Smooth muscle cell (in vitro differentiated cells): ENCODE data around the gene PAPSS2. TPM values are rescaled to one million over a fixed set of nuclear protein-coding genes. Genes with fewer than 3 reads are reported as not detected.

ENCODE experiments used
- DNase-seq: peaks from one replicate; lab custom pipeline; 2025; ENCODE audit not compliant: unreplicated experiment; lab: John Stamatoyannopoulos, UW
- H2AFZ ChIP-seq: fragments of 200-600 bp; sonication (generic); 2 replicates; pipeline ENCODE4 v1.6.0; 2016; ENCODE audit warnings: antibody characterized with exemption, low read depth, mild to moderate bottlenecking
- H3F3A ChIP-seq: fragments of 200-600 bp; sonication (generic); 2 replicates; pipeline ENCODE4 v1.6.0; 2017; ENCODE audit warnings: antibody characterized with exemption, low read depth
- H3K27ac ChIP-seq: fragments of 200-600 bp; sonication (generic); 2 replicates; pipeline ENCODE4 v1.5.1; 2016; ENCODE audit warnings: low read depth, mild to moderate bottlenecking
- H3K27me3 ChIP-seq: fragments of 200-600 bp; sonication (generic); 2 replicates; pipeline ENCODE4 v1.6.1; 2016; ENCODE audit warnings: low read depth, mild to moderate bottlenecking
- H3K36me3 ChIP-seq: fragments of 200-600 bp; sonication (generic); 2 replicates; pipeline ENCODE4 v1.5.1; 2016; ENCODE audit warnings: low read depth
- H3K4me1 ChIP-seq: fragments of 200-600 bp; sonication (generic); 2 replicates; pipeline ENCODE4 v1.5.1; 2016; ENCODE audit warnings: low read depth
- H3K4me2 ChIP-seq: fragments of 200-600 bp; sonication (generic); 2 replicates; pipeline ENCODE4 v1.6.0; 2016; ENCODE audit warnings: mild to moderate bottlenecking
- H3K4me3 ChIP-seq: fragments of 200-600 bp; sonication (generic); 2 replicates; pipeline ENCODE4 v1.5.1; 2016; ENCODE audit warnings: mild to moderate bottlenecking
- H3K79me2 ChIP-seq: fragments of 200-600 bp; sonication (generic); 2 replicates; pipeline ENCODE4 v1.6.0; 2016; ENCODE audit warnings: low read depth, mild to moderate bottlenecking
- H3K9ac ChIP-seq: fragments of 200-600 bp; sonication (generic); 2 replicates; pipeline ENCODE4 v1.6.0; 2016; ENCODE audit warnings: low read depth
- H3K9me3 ChIP-seq: fragments of 200-600 bp; sonication (generic); replicated peaks from 2 replicates; pipeline ENCODE4 v1.5.1; 2016; ENCODE audit warnings: low read depth
- H4K20me1 ChIP-seq: fragments of 200-600 bp; sonication (generic); 2 replicates; pipeline ENCODE4 v1.6.0; 2016; ENCODE audit warnings: low read depth
- WGBS: methylation state at CpG from one replicate; pipeline ENCODE4 v1.1.7; 2016; ENCODE audit warnings: low lambda C conversion rate; 5-methylcytosine and 5-hydroxymethylcytosine counted together
- polyA plus RNA-seq: library from polyadenylated mRNA; unstranded; fragments of >200 nt; fragmentation: Nextera tagmentation; extraction: Ambion mirVana; gene quantifications from 2 replicates; pipeline ENCODE4 v1.2.1, GENCODE V29; 2016
- total RNA-seq: library from RNA; depleted of rRNA; stranded (reverse); fragments of >200 nt; gene quantifications from 2 replicates; pipeline ENCODE4 v1.2.3, GENCODE V29; 2014
- TF ChIP-seq, protein P1 (sequence below): fragments of 200-600 bp; sonication (generic); IDR thresholded peaks from 2 replicates; pipeline ENCODE4 v1.5.1; 2017; ENCODE audit warnings: borderline replicate concordance, mild to moderate bottlenecking, antibody characterized with exemption; ENCODE audit not compliant: insufficient read depth, poor library complexity, severe bottlenecking

The PAPSS2 gene
- total and polyA plus RNA-seq, 2 experiments from 2014 or later, result 96.1 to 105 TPM

- DNase-seq, result no peak
Measured at GRCh38 chr10:87715552-87716347, 56.1 kb downstream of the PAPSS2 start.

GRCh38 chr10:87716348-87716670, 56.6 kb downstream of the PAPSS2 start:
- H4K20me1 ChIP-seq, result peaks cover 3% of the 10 kb centered on the region
- H3K79me2 ChIP-seq, result no peaks in the 10 kb centered on the region
- no peaks in the 10 kb centered on the region for H3K9me3 ChIP-seq
- no peak overlapping the region for H3K9ac ChIP-seq
- DNase-seq, result no peak
- H3K27ac ChIP-seq, result no peak overlapping the region
- H3K4me1 ChIP-seq, result no peaks in the 10 kb centered on the region
- H3K36me3 ChIP-seq, result peaks cover 25% of the 10 kb centered on the region
- no peaks in the 10 kb centered on the region for H3F3A ChIP-seq
- no peaks in the 10 kb centered on the region for H3K27me3 ChIP-seq
- TF ChIP-seq, protein P1, sequence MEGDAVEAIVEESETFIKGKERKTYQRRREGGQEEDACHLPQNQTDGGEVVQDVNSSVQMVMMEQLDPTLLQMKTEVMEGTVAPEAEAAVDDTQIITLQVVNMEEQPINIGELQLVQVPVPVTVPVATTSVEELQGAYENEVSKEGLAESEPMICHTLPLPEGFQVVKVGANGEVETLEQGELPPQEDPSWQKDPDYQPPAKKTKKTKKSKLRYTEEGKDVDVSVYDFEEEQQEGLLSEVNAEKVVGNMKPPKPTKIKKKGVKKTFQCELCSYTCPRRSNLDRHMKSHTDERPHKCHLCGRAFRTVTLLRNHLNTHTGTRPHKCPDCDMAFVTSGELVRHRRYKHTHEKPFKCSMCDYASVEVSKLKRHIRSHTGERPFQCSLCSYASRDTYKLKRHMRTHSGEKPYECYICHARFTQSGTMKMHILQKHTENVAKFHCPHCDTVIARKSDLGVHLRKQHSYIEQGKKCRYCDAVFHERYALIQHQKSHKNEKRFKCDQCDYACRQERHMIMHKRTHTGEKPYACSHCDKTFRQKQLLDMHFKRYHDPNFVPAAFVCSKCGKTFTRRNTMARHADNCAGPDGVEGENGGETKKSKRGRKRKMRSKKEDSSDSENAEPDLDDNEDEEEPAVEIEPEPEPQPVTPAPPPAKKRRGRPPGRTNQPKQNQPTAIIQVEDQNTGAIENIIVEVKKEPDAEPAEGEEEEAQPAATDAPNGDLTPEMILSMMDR, result no peak
- H2AFZ ChIP-seq, result no peak overlapping the region
- no peak overlapping the region for H3K4me2 ChIP-seq
- WGBS, result 84% methylated on average over 4 of the region's 4 CpGs
- no peak overlapping the region for H3K4me3 ChIP-seq

More at GRCh38 chr10:87715552-87716347, 56.1 kb downstream of the PAPSS2 start:
- TF ChIP-seq, protein P1, result no peak
- H3K9ac ChIP-seq, result no peak overlapping the region
- H3K4me3 ChIP-seq, result no peak overlapping the region
- no peak overlapping the region for H3K27ac ChIP-seq
- H3K36me3 ChIP-seq, result peaks cover 25% of the 10 kb centered on the region
- 96% methylated on average over 3 of the region's 3 CpGs for WGBS
- H3K4me2 ChIP-seq, result no peak overlapping the region
- no peaks in the 10 kb centered on the region for H3K27me3 ChIP-seq
- H3K9me3 ChIP-seq, result no peaks in the 10 kb centered on the region
- peaks cover 1% of the 10 kb centered on the region for H4K20me1 ChIP-seq
- H3K79me2 ChIP-seq, result no peaks in the 10 kb centered on the region
- no peaks in the 10 kb centered on the region for H3F3A ChIP-seq
- no peak overlapping the region for H2AFZ ChIP-seq
- no peaks in the 10 kb centered on the region for H3K4me1 ChIP-seq

DNA sequence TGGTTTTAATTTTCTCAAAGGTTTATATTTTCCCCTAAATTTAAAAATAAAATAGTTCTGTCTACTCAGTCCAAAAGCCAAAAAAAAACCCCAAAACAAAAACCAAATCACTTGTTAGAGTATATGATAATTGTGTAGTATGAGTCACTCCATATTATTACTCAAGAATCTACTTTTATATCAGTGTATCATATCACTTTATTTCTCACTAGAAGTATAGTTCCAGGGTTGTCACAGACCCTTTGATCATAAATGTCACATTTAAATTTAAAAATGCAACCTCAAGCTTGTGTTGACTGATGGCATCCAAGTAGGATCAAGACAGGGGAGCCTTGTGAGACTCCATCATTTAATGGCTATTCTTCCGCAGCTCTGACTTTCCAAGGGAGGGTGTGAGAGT, 61.0 kb downstream of the PAPSS2 start:
- Histone ChIP-seq H4K20me1 (peaks cover 10% of the 10 kb centered on the region), H3K27ac (no peak overlapping the region), H3K36me3 (peaks cover 16% of the 10 kb centered on the region), H3K79me2 (no peaks in the 10 kb centered on the region), H2AFZ (no peak overlapping the region), H3K4me2 (no peak overlapping the region), H3K9me3 (no peaks in the 10 kb centered on the region), H3K4me3 (no peak overlapping the region), H3F3A (no peaks in the 10 kb centered on the region), H3K9ac (no peak overlapping the region), H3K27me3 (no peaks in the 10 kb centered on the region), H3K4me1 (no peaks in the 10 kb centered on the region)
- DNase-seq, result no peak
- 100% methylated on average over 1 of the region's 1 CpG for WGBS
- TF ChIP-seq, protein P1, result no peak

DNA sequence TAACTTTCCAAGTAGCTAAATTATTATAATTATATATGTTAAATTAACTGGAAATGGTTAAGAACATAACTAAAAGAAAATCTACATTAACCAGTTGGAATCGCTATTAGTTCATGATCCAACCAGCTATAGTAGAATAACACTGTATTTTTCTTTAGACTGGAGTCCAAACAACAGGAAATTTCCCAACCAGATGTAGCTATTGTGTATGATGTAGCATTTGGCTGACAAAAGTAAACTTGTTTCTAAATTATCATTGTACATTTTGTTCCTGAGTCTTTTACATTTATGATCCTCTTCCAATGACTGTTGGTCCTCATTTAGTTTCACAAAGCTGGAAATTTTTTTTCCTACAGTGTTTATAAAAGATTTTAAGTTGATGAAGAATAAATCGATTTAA, 62.1 kb downstream of the PAPSS2 start:
- Histone ChIP-seq H3F3A (no peaks in the 10 kb centered on the region), H3K9me3 (no peaks in the 10 kb centered on the region), H3K36me3 (peaks cover 11% of the 10 kb centered on the region), H3K4me3 (no peak overlapping the region), H3K4me1 (no peaks in the 10 kb centered on the region), H2AFZ (no peak overlapping the region), H3K27ac (no peak overlapping the region), H3K9ac (no peak overlapping the region), H4K20me1 (peaks cover 10% of the 10 kb centered on the region), H3K4me2 (no peak overlapping the region), H3K79me2 (no peaks in the 10 kb centered on the region), H3K27me3 (no peaks in the 10 kb centered on the region)
- TF ChIP-seq, protein P1, result no peak
- DNase-seq, result no peak
- 98% methylated on average over 2 of the region's 2 CpGs for WGBS
